WTC11 (cell line): ENCODE data around the gene UROC1. TPM values are rescaled to one million over a fixed set of nuclear protein-coding genes. Genes with fewer than 3 reads are reported as not detected.

ENCODE experiments used
- ATAC-seq: fragments of 200-7000 bp; cut with Tn5 transposase; 2 replicates; pipeline ENCODE4 v1.10.0; 2021; ENCODE audit warnings: mild to moderate bottlenecking, moderate library complexity
- CTCF ChIA-PET: fragments of 300-600 bp; sonication (Branson Sonifier 250); formaldehyde crosslinking; loops from one replicate; lab custom pipeline; 2021; ENCODE audit warnings: antibody characterized with exemption; lab: Charles Lee
- POLR2A ChIA-PET: fragments of 350-600 bp; sonication (Branson Sonifier 250); formaldehyde crosslinking; loops from one replicate; lab custom pipeline; 2021; ENCODE audit warnings: antibody characterized with exemption; lab: Charles Lee
- DNase-seq: peaks from one replicate; pipeline ENCODE4 v3.0.0; 2021; ENCODE audit warnings: low spot score
- H3K27ac Mint-ChIP-seq: 2 replicates; pipeline ENCODE4 v1.8.0; 2021; ENCODE audit warnings: mixed read lengths
- H3K27me3 Mint-ChIP-seq: 2 replicates; pipeline ENCODE4 v1.8.0; 2021; ENCODE audit warnings: low read depth, mild to moderate bottlenecking, moderate library complexity, mixed read lengths
- H3K36me3 Mint-ChIP-seq: 2 replicates; pipeline ENCODE4 v1.8.0; 2021; ENCODE audit warnings: mixed read lengths
- H3K4me1 Mint-ChIP-seq: 2 replicates; pipeline ENCODE4 v1.8.0; 2022; ENCODE audit warnings: mixed read lengths
- H3K4me3 Mint-ChIP-seq: 2 replicates; pipeline ENCODE4 v1.8.0; 2021; ENCODE audit warnings: mild to moderate bottlenecking, moderate library complexity, mixed read lengths
- H3K9me3 Mint-ChIP-seq: 2 replicates; pipeline ENCODE4 v1.8.0; 2021; ENCODE audit warnings: mixed read lengths
- CDX4 ChIP-seq: fragments of 250-450 bp; sonication (Bioruptor Pico); IDR thresholded peaks from 2 replicates; pipeline ENCODE4 v1.9.0; 2021; ENCODE audit warnings: moderate library complexity, mild to moderate bottlenecking, inconsistent platforms, borderline replicate concordance
- CREM ChIP-seq: sonication (generic); formaldehyde crosslinking; IDR thresholded peaks from 2 replicates; pipeline ENCODE4 v1.8.1; 2022; ENCODE audit warnings: mild to moderate bottlenecking, missing genetic modification reagents, moderate library complexity
- ELF4 ChIP-seq: sonication (generic); formaldehyde crosslinking; IDR thresholded peaks from 2 replicates; pipeline ENCODE4 v1.8.1; 2022; ENCODE audit warnings: low read depth, mild to moderate bottlenecking, moderate library complexity, missing genetic modification reagents
- FOXK1 ChIP-seq: sonication (generic); formaldehyde crosslinking; IDR thresholded peaks from 2 replicates; pipeline ENCODE4 v1.8.0; 2022; ENCODE audit warnings: mild to moderate bottlenecking, moderate library complexity, missing genetic modification reagents
- GRHL2 ChIP-seq: fragments of 250-450 bp; sonication (Bioruptor Pico); IDR thresholded peaks from 2 replicates; pipeline ENCODE4 v1.8.0; 2022; ENCODE audit warnings: mild to moderate bottlenecking, moderate library complexity; ENCODE audit not compliant: insufficient replicate concordance, severe bottlenecking
- GTF2I ChIP-seq: fragments of 250-450 bp; sonication (Bioruptor Pico); conservative IDR thresholded peaks from 2 replicates; pipeline ENCODE4 v1.4.0; 2021; ENCODE audit warnings: mild to moderate bottlenecking
- HMGA2 ChIP-seq: fragments of 250-450 bp; sonication (Bioruptor Pico); IDR thresholded peaks from 2 replicates; pipeline ENCODE4 v1.4.0; 2021; ENCODE audit warnings: mild to moderate bottlenecking, moderate library complexity
- JUN ChIP-seq: sonication (generic); formaldehyde crosslinking; IDR thresholded peaks from 2 replicates; pipeline ENCODE4 v1.8.0; 2023; ENCODE audit warnings: mild to moderate bottlenecking, missing genetic modification reagents
- MYBL2 ChIP-seq: sonication (generic); formaldehyde crosslinking; IDR thresholded peaks from 2 replicates; pipeline ENCODE4 v1.8.1; 2023; ENCODE audit warnings: mild to moderate bottlenecking, moderate library complexity, missing genetic modification reagents
- NFE2L1 ChIP-seq: sonication (generic); formaldehyde crosslinking; IDR thresholded peaks from 2 replicates; pipeline ENCODE4 v1.8.1; 2023; ENCODE audit warnings: missing genetic modification reagents
- RORB ChIP-seq: fragments of 250-450 bp; sonication (Bioruptor Pico); IDR thresholded peaks from 2 replicates; pipeline ENCODE4 v1.9.0; 2021; ENCODE audit warnings: mild to moderate bottlenecking
- SMAD3 ChIP-seq: sonication (generic); formaldehyde crosslinking; IDR thresholded peaks from 2 replicates; pipeline ENCODE4 v1.8.0; 2022; ENCODE audit warnings: missing genetic modification reagents, mild to moderate bottlenecking, borderline replicate concordance
- SP1 ChIP-seq: sonication (generic); formaldehyde crosslinking; conservative IDR thresholded peaks from 2 replicates; pipeline ENCODE4 v1.8.1; 2022; ENCODE audit warnings: missing genetic modification reagents
- TP53 ChIP-seq: sonication (generic); formaldehyde crosslinking; IDR thresholded peaks from 2 replicates; pipeline ENCODE4 v1.8.1; 2023; ENCODE audit warnings: mild to moderate bottlenecking, missing genetic modification reagents
- ZNF232 ChIP-seq: sonication (generic); formaldehyde crosslinking; IDR thresholded peaks from 2 replicates; pipeline ENCODE4 v1.8.0; 2022; ENCODE audit warnings: mild to moderate bottlenecking, missing genetic modification reagents
- total RNA-seq: library from RNA; stranded (reverse); gene quantifications from 3 replicates; pipeline ENCODE4 v1.2.3, GENCODE V29; 2021
- TF ChIP-seq, protein P1 (sequence below): sonication (generic); formaldehyde crosslinking; IDR thresholded peaks from 2 replicates; pipeline ENCODE4 v1.8.1; 2023; ENCODE audit warnings: mild to moderate bottlenecking, missing genetic modification reagents, moderate library complexity
- TF ChIP-seq, protein P2 (sequence below): sonication (generic); formaldehyde crosslinking; IDR thresholded peaks from 2 replicates; pipeline ENCODE4 v1.8.0; 2022; ENCODE audit warnings: mild to moderate bottlenecking, missing genetic modification reagents
- TF ChIP-seq, protein P3 (sequence below): sonication (generic); formaldehyde crosslinking; IDR thresholded peaks from 2 replicates; pipeline ENCODE4 v1.8.1; 2023; ENCODE audit warnings: mild to moderate bottlenecking, missing genetic modification reagents, moderate library complexity
- TF ChIP-seq, protein P4 (sequence below): sonication (generic); formaldehyde crosslinking; IDR thresholded peaks from 2 replicates; pipeline ENCODE4 v1.8.0; 2022; ENCODE audit warnings: mild to moderate bottlenecking, missing genetic modification reagents
- TF ChIP-seq, protein P5 (sequence below): sonication (generic); formaldehyde crosslinking; IDR thresholded peaks from 2 replicates; pipeline ENCODE4 v1.8.0; 2023; ENCODE audit warnings: mild to moderate bottlenecking, missing genetic modification reagents
- TF ChIP-seq, protein P6 (sequence below): sonication (generic); formaldehyde crosslinking; IDR thresholded peaks from 2 replicates; pipeline ENCODE4 v1.8.0; 2022; ENCODE audit warnings: missing genetic modification reagents
- TF ChIP-seq, protein P7 (sequence below): sonication (generic); formaldehyde crosslinking; IDR thresholded peaks from 2 replicates; pipeline ENCODE4 v1.8.1; 2022; ENCODE audit warnings: mild to moderate bottlenecking, moderate library complexity, missing genetic modification reagents

UROC1 gene
- total RNA-seq, 1 experiment from 2014 or later = not detected

GRCh38 chr3:126475413-126476114 lies 42.0 kb downstream of the UROC1 start, which contains the start of gene ZXDC:
TSS of gene ZXDC (minus strand) at chr3:126475891. CDS start at chr3:126475865, 26 bp downstream.
- no peaks in the 10 kb centered on the region for H3K27me3 Mint-ChIP-seq
- peak; percentile 90 for DNase-seq
- peak within 1 kb of the TSS; percentile 89 for H3K4me3 Mint-ChIP-seq
- TF ChIP-seq, protein P1, sequence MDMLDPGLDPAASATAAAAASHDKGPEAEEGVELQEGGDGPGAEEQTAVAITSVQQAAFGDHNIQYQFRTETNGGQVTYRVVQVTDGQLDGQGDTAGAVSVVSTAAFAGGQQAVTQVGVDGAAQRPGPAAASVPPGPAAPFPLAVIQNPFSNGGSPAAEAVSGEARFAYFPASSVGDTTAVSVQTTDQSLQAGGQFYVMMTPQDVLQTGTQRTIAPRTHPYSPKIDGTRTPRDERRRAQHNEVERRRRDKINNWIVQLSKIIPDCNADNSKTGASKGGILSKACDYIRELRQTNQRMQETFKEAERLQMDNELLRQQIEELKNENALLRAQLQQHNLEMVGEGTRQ = 0 out of 2 replicates have a peak, but pooled peaks have one; percentile 5
- TF ChIP-seq, protein P2, sequence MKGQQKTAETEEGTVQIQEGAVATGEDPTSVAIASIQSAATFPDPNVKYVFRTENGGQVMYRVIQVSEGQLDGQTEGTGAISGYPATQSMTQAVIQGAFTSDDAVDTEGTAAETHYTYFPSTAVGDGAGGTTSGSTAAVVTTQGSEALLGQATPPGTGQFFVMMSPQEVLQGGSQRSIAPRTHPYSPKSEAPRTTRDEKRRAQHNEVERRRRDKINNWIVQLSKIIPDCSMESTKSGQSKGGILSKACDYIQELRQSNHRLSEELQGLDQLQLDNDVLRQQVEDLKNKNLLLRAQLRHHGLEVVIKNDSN (CRISPR knock-in tag) = no peak
- no peak for TF ChIP-seq RORB (CRISPR knock-in tag)
- TF ChIP-seq CDX4 (CRISPR knock-in tag) = no peak
- TF ChIP-seq ELF4 = no peak
- TF ChIP-seq, protein P3, sequence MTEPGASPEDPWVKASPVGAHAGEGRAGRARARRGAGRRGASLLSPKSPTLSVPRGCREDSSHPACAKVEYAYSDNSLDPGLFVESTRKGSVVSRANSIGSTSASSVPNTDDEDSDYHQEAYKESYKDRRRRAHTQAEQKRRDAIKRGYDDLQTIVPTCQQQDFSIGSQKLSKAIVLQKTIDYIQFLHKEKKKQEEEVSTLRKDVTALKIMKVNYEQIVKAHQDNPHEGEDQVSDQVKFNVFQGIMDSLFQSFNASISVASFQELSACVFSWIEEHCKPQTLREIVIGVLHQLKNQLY (CRISPR knock-in tag) = no peak
- peak; percentile 71 for TF ChIP-seq SP1 (CRISPR knock-in tag)
- no peak for TF ChIP-seq GRHL2
- no peak for TF ChIP-seq JUN (CRISPR knock-in tag)
- TF ChIP-seq SMAD3 (CRISPR knock-in tag) = no peak
- TF ChIP-seq, protein P4, sequence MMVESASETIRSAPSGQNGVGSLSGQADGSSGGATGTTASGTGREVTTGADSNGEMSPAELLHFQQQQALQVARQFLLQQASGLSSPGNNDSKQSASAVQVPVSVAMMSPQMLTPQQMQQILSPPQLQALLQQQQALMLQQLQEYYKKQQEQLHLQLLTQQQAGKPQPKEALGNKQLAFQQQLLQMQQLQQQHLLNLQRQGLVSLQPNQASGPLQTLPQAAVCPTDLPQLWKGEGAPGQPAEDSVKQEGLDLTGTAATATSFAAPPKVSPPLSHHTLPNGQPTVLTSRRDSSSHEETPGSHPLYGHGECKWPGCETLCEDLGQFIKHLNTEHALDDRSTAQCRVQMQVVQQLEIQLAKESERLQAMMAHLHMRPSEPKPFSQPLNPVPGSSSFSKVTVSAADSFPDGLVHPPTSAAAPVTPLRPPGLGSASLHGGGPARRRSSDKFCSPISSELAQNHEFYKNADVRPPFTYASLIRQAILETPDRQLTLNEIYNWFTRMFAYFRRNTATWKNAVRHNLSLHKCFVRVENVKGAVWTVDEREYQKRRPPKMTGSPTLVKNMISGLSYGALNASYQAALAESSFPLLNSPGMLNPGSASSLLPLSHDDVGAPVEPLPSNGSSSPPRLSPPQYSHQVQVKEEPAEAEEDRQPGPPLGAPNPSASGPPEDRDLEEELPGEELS (CRISPR knock-in tag) = 0 out of 2 replicates have a peak, but pooled peaks have one; percentile 3
- TF ChIP-seq, protein P5, sequence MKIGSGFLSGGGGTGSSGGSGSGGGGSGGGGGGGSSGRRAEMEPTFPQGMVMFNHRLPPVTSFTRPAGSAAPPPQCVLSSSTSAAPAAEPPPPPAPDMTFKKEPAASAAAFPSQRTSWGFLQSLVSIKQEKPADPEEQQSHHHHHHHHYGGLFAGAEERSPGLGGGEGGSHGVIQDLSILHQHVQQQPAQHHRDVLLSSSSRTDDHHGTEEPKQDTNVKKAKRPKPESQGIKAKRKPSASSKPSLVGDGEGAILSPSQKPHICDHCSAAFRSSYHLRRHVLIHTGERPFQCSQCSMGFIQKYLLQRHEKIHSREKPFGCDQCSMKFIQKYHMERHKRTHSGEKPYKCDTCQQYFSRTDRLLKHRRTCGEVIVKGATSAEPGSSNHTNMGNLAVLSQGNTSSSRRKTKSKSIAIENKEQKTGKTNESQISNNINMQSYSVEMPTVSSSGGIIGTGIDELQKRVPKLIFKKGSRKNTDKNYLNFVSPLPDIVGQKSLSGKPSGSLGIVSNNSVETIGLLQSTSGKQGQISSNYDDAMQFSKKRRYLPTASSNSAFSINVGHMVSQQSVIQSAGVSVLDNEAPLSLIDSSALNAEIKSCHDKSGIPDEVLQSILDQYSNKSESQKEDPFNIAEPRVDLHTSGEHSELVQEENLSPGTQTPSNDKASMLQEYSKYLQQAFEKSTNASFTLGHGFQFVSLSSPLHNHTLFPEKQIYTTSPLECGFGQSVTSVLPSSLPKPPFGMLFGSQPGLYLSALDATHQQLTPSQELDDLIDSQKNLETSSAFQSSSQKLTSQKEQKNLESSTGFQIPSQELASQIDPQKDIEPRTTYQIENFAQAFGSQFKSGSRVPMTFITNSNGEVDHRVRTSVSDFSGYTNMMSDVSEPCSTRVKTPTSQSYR (CRISPR knock-in tag) = no peak
- TF ChIP-seq CREM = peak; percentile 51; the same call in 1 of the 2 replicates
- TF ChIP-seq ZNF232 = peak; percentile 80; the same call in 1 of the 2 replicates
- no peak for TF ChIP-seq NFE2L1 (CRISPR knock-in tag)
- TF ChIP-seq GTF2I (CRISPR knock-in tag) = no peak
- no peak for TF ChIP-seq TP53 (CRISPR knock-in tag)
- TF ChIP-seq, protein P6, sequence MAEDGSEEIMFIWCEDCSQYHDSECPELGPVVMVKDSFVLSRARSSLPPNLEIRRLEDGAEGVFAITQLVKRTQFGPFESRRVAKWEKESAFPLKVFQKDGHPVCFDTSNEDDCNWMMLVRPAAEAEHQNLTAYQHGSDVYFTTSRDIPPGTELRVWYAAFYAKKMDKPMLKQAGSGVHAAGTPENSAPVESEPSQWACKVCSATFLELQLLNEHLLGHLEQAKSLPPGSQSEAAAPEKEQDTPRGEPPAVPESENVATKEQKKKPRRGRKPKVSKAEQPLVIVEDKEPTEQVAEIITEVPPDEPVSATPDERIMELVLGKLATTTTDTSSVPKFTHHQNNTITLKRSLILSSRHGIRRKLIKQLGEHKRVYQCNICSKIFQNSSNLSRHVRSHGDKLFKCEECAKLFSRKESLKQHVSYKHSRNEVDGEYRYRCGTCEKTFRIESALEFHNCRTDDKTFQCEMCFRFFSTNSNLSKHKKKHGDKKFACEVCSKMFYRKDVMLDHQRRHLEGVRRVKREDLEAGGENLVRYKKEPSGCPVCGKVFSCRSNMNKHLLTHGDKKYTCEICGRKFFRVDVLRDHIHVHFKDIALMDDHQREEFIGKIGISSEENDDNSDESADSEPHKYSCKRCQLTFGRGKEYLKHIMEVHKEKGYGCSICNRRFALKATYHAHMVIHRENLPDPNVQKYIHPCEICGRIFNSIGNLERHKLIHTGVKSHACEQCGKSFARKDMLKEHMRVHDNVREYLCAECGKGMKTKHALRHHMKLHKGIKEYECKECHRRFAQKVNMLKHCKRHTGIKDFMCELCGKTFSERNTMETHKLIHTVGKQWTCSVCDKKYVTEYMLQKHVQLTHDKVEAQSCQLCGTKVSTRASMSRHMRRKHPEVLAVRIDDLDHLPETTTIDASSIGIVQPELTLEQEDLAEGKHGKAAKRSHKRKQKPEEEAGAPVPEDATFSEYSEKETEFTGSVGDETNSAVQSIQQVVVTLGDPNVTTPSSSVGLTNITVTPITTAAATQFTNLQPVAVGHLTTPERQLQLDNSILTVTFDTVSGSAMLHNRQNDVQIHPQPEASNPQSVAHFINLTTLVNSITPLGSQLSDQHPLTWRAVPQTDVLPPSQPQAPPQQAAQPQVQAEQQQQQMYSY (CRISPR knock-in tag) = peak; percentile 89
- no peak for TF ChIP-seq MYBL2
- TF ChIP-seq FOXK1 (CRISPR knock-in tag) = 0 out of 2 replicates have a peak, but pooled peaks have one; percentile 17
- TF ChIP-seq, protein P7, sequence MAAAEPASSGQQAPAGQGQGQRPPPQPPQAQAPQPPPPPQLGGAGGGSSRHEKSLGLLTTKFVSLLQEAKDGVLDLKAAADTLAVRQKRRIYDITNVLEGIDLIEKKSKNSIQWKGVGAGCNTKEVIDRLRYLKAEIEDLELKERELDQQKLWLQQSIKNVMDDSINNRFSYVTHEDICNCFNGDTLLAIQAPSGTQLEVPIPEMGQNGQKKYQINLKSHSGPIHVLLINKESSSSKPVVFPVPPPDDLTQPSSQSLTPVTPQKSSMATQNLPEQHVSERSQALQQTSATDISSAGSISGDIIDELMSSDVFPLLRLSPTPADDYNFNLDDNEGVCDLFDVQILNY (CRISPR knock-in tag) = peak; percentile 73; the same call in 1 of the 2 replicates
- TF ChIP-seq HMGA2 (CRISPR knock-in tag) = no peak
- ATAC-seq = peak; percentile 81
- peaks cover 13% of the 10 kb centered on the region for H3K36me3 Mint-ChIP-seq
- H3K27ac Mint-ChIP-seq = peak within 1 kb of the TSS; percentile 61
- H3K4me1 Mint-ChIP-seq = peaks cover 39% of the 10 kb centered on the region
- POLR2A ChIA-PET = interaction anchor here (1.7 kb wide), 1 partner anchor 19 kb away, joined by 4 read pairs; no protein-coding TSS in a partner anchor
- CTCF ChIA-PET = interaction anchor here (0.9 to 2.0 kb wide), 11 partner anchors 9 to 343 kb away, joined by 3 to 18 read pairs (median 6); partner anchors contain the start of genes CFAP100 and CHST13
- no peaks in the 10 kb centered on the region for H3K9me3 Mint-ChIP-seq
